Endothelial cell (in vitro differentiated cells): ENCODE data around the gene EEPD1. TPM values are rescaled to one million over a fixed set of nuclear protein-coding genes. Genes with fewer than 3 reads are reported as not detected.

Experiments
- DNase-seq: peaks from one replicate; pipeline ENCODE4 v3.0.0; 2021; ENCODE audit warnings: low spot score
- H3K27ac Mint-ChIP-seq: one replicate; pipeline ENCODE4 v1.8.0; 2021; ENCODE audit warnings: mixed read lengths, inconsistent platforms; ENCODE audit not compliant: unreplicated experiment
- H3K27me3 Mint-ChIP-seq: one replicate; pipeline ENCODE4 v1.8.0; 2021; ENCODE audit warnings: mild to moderate bottlenecking, moderate library complexity, mixed read lengths, inconsistent platforms; ENCODE audit not compliant: unreplicated experiment
- H3K36me3 Mint-ChIP-seq: one replicate; pipeline ENCODE4 v1.8.0; 2021; ENCODE audit warnings: mild to moderate bottlenecking, low read depth, mixed read lengths, inconsistent platforms; ENCODE audit not compliant: unreplicated experiment
- H3K4me1 Mint-ChIP-seq: one replicate; pipeline ENCODE4 v1.8.0; 2021; ENCODE audit warnings: mild to moderate bottlenecking, mixed read lengths, inconsistent platforms; ENCODE audit not compliant: unreplicated experiment
- H3K4me3 Mint-ChIP-seq: one replicate; pipeline ENCODE4 v1.8.0; 2021; ENCODE audit warnings: mild to moderate bottlenecking, mixed read lengths, inconsistent platforms; ENCODE audit not compliant: unreplicated experiment
- H3K9me3 Mint-ChIP-seq: one replicate; pipeline ENCODE4 v1.8.0; 2021; ENCODE audit warnings: mixed read lengths, inconsistent platforms; ENCODE audit not compliant: unreplicated experiment
- CTCF ChIP-seq: fragments of 200-600 bp; sonication (generic); IDR thresholded peaks from one replicate; pipeline ENCODE4 v1.5.0; 2021; ENCODE audit warnings: antibody characterized with exemption; ENCODE audit not compliant: unreplicated experiment
- total RNA-seq: library from RNA; stranded (reverse); fragmentation: NEBNext Ultra II Directional; extraction: Animal tissue kit (Norgen Biotek cat#: 25700); gene quantifications from one replicate; pipeline ENCODE4 v1.2.1, GENCODE V29; 2021; ENCODE audit not compliant: unreplicated experiment

Gene EEPD1
- total RNA-seq, 1 donor from 2014 or later = 12.6 TPM

GRCh38 chr7:36283181-36283580, 130.1 kb downstream of the EEPD1 start:
- Mint-ChIP-seq H3K4me1 (peaks cover 43% of the 10 kb centered on the region), H3K9me3 (no peaks in the 10 kb centered on the region), H3K27ac (no peak overlapping the region), H3K36me3 (peaks cover 7% of the 10 kb centered on the region), H3K27me3 (peaks cover 14% of the 10 kb centered on the region), H3K4me3 (no peak overlapping the region)
- no peak for DNase-seq
- no peak for TF ChIP-seq CTCF

GRCh38 chr7:36283711-36284130, 130.7 kb downstream of the EEPD1 start:
- Mint-ChIP-seq H3K36me3 (peaks cover 9% of the 10 kb centered on the region), H3K27me3 (peaks cover 14% of the 10 kb centered on the region), H3K9me3 (no peaks in the 10 kb centered on the region), H3K4me3 (no peak overlapping the region), H3K27ac (no peak overlapping the region), H3K4me1 (peaks cover 41% of the 10 kb centered on the region)
- no peak for TF ChIP-seq CTCF
- no peak for DNase-seq

- H3K4me3 Mint-ChIP-seq = no peak overlapping the region
- no peak for DNase-seq
- peaks cover 18% of the 10 kb centered on the region for H3K27me3 Mint-ChIP-seq
- no peak for TF ChIP-seq CTCF
- no peaks in the 10 kb centered on the region for H3K9me3 Mint-ChIP-seq
- H3K36me3 Mint-ChIP-seq = peaks cover 14% of the 10 kb centered on the region
- no peak overlapping the region for H3K27ac Mint-ChIP-seq
- H3K4me1 Mint-ChIP-seq = peaks cover 41% of the 10 kb centered on the region
These were observed 131.5 kb downstream of the EEPD1 start for GRCh38 chr7:36284456-36285090.

GRCh38 chr7:36285276-36285675, 132.2 kb downstream of the EEPD1 start:
- Mint-ChIP-seq H3K4me3 (no peak overlapping the region), H3K4me1 (peaks cover 36% of the 10 kb centered on the region), H3K9me3 (no peaks in the 10 kb centered on the region), H3K27ac (no peak overlapping the region), H3K27me3 (peaks cover 11% of the 10 kb centered on the region), H3K36me3 (peaks cover 9% of the 10 kb centered on the region)
- no peak for DNase-seq
- no peak for TF ChIP-seq CTCF

- no peak for TF ChIP-seq CTCF
These were observed 133.2 kb downstream of the EEPD1 start for GRCh38 chr7:36286226-36286625.

More at GRCh38 chr7:36286226-36286625, 133.2 kb downstream of the EEPD1 start:
- Mint-ChIP-seq H3K27me3 (peaks cover 10% of the 10 kb centered on the region), H3K4me3 (no peak overlapping the region), H3K9me3 (no peaks in the 10 kb centered on the region), H3K4me1 (peaks cover 33% of the 10 kb centered on the region), H3K36me3 (peaks cover 9% of the 10 kb centered on the region), H3K27ac (peak overlapping the region; percentile 72)
- DNase-seq = no peak
